HG02678 (cell line): Measurements from ENCODE around the gene SF3B3.

Source experiments
- ATAC-seq: cut with Tn5 transposase; IDR thresholded peaks from one replicate; pipeline ENCODE4 v1.9.1; 2021; ENCODE audit warnings: mild to moderate bottlenecking, moderate library complexity; ENCODE audit not compliant: unreplicated experiment

The SF3B3 gene

DNA sequence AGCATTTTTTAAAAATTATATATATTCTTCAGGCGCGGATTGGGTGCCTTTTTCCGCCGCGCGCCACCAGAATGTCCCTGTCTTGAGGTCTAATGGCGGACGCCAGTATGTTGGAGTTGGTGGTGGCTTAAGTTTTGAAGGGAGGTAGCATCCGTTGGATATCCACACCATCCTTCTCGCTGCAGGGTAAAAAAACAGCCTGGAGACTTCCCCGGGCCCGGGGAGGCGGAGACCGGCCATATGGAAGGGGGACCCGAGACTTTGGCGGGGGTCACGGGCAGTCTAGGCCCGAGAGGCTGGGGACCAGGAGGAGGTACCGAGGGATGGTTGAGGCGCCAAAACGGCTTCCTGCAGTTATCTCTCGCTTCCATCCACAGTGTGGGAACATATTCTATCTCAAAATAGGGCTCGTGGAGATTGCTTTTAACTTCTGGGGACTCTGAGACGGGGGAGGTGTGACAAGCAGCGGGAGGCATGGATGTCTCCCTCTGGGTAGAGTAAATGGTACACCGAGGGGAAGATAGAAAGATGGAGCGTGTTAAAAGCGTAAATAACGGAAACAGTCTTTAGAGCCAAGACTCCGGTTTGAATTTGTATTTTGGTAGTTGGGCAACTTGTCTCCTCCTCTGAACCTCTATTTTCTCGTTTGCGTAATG lies at the start of gene SF3B3:
TSS of gene SF3B3 (plus strand) at position 74 of the 656 bp plus-strand sequence. CDS start 2,841 bp downstream, outside the sequence.
- ATAC-seq: peak; percentile 63

DNA sequence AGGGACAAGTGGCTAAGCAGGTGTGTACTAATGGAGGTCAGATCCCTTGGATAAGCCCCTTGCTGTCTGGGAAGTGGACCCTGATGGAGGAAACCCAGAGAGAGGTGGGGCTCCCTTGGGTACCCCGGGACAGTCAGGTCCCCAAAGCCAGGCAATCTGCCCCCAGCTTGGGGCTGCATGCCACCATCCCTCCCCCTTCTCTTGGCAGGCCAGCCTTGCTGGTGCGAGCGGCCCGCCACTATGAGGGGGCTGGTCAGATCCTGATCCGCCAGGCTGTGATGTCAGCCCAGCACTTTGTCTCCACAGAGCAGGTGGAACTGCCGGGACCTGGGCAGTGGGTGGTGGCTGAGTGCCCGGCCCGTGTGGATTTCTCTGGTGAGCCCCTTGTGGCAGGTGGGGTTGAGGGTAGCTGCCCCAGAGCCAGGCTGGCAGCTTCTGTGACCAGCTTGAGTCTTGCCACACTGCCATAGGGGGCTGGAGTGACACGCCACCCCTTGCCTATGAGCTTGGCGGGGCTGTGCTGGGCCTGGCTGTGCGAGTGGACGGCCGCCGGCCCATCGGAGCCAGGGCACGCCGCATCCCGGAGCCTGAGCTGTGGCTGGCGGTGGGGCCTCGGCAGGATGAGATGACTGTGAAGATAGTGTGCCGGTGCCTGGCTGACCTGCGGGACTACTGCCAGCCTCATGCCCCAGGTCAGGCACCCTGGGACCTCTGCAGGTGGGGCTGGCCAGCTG lies 49.1 kb upstream of the SF3B3 start:
- no peak for ATAC-seq

DNA sequence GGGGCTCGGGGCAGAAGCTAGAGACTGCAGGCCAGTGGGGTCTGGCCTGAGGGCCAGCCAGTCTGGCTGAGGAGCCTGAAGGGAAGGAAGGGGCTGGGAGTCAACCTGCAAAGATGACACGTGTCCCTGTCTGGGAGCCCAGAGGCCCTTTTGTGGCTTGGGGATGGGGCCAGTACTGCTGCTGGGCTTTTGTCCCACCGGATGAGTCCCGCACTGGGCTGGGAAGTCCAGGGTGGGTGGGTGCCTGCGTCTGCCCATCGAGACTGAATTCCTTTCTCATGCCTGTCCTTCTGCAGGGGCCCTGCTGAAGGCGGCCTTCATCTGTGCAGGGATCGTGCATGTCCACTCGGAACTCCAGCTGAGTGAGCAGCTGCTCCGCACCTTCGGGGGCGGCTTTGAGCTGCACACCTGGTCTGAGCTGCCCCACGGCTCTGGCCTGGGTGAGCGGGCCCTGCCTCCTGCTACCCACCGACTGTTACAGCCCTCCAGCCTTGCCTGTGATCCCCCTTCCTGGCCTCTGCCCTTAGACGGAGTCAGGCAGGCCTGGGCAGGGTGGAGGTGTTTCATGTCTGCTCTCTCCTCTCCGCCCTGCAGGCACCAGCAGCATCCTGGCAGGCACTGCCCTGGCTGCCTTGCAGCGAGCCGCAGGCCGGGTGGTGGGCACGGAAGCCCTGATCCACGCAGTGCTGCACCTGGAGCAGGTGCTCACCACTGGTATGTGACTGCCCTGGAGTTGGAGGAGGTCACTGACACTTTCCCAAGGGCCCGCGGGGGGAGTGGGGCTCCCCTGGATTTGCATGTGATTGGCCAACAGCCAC lies 48.4 kb upstream of the SF3B3 start:
- ATAC-seq: no peak

DNA sequence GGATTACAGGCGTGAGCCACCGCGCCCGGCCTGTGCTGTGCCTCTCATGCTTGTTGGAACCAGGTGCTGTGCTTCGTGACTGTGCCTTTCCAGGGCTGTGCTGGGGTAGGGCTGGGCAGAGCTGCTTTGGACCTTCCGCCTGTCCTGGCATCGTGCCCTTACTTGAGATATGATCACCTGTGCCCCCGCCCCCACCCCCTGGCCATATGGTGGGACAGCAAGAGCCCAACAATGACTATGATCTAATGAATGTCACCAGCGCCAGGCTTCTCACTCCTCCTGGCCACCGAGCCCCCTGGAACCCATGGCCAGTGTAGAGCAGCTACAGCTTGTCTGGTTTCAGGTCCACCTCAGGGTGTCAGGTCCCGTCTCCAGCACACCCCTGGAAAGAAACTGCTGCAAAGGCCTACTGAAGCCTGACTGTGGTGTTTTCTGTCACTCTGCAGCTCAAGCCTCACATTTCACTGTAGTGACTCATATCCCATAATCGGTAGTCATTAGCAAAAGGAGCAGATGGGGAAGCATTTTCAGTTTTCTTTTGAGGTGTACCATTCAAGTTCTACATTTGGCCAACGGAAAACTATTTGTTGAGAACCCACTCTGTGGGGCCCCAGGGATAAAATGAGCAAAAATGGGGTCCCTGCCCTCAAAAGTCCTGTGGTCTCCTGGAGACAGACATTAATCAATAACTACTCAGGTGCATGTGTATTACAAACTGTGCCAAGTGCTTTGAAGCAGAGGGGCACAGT lies 47.2 kb upstream of the SF3B3 start:
- peak; percentile 88 for ATAC-seq

DNA sequence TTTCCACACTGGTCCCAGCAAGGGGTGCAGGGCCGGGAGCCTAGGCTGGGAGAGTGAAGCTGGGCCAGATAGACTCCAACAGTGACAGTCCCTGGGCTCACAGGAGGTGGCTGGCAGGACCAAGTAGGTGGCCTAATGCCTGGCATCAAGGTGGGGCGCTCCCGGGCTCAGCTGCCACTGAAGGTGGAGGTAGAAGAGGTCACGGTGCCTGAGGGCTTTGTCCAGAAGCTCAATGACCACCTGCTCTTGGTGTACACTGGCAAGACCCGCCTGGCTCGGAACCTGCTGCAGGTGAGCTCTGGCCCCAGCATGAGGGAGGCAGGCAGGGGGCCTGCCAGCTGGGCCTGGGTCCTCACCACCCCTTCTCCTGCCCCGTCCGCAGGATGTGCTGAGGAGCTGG lies 45.4 kb upstream of the SF3B3 start:
- no peak for ATAC-seq

DNA sequence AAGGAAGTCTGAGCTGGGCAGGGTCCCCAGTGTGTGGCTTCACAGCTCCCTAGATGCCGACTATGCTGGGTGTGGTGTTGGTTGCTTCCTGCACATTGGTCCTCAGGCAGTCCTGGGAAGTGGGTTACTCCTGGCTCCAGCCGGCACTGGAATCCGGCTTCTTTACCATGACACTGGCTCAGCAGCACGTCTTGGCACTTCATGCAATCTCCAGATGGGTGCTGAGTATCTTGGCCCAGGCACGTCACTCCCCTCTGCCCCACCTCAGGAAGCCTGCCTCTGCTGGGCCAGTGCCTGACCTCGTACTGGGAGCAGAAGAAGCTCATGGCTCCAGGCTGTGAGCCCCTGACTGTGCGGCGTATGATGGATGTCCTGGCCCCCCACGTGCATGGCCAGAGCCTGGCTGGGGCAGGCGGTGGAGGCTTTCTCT lies 44.7 kb upstream of the SF3B3 start:
- ATAC-seq: no peak

DNA sequence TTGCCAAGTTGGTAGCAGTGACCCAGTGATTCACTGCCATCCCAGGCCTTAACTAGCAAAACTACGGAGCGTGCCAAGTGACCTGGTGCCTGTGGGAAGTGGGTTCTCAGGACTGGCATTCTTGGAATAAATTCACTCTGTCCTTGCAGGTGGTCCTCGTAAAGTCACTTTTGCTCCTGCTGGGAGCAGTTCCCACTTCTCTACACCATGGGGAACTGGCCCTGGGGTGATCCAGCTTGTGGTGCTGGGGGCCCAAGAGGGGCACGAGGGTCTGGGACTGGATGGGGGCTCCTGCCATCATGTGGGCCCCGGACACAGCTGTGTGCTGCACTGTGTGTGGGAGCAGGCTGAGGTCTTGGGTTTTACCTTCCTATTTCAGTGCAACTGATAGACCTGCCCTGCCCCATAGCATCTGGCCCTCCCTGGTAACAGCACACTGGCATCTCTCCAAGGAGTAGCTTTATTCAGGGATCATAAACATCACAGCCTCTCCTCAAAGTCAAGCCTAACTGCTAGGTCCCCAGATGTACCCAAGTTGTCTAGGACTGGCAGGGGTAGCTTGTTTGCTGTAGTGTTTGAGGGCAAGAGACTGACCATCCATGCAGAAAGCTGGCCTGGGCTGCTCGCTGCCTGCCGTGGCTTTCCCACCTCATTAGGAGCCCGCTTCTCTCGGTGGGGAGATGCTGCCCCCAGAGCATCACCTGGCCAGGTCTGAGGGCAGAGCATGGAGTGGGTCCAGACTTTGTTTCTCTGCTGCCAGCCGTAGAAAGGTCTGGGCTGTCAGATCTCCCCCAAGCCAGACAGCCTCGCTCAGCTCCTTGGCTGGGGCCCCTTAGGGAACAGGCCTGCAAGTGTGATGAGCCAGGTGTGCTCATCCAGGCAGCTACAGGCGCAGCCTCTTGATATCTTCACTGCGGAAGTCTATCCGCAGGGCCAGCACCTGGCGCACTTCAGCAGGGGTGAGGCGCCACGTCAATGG lies 43.2 kb upstream of the SF3B3 start:
- no peak for ATAC-seq

DNA sequence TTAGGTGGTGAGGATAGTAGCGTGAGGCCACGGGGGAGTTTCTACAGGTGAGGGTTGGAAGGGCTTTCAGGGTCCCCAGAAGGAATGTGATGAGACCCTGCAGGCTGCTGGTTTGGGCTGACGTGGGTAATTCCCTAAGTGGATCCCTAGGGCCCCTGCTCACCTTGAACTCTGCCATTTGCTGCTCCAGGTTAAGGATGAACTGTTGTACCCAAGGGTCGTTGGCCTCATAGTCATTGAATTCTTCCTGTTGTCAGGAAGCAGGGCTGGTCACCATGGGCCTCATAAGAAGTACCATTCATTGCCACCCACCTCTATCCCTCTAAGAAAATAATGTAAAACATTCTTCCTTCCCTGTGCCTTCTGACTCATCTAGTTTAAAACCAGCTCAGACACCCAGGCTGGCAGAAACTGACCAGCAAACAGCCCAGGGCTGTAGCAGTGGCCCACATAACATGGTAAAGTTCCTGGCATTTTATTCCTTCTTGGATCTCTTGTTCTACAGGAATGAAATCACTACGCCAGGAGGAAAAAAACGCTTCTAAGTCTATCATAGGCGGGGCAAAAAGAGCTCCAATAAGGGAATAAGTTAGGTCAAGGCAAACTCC lies 41.6 kb upstream of the SF3B3 start:
- no peak for ATAC-seq

DNA sequence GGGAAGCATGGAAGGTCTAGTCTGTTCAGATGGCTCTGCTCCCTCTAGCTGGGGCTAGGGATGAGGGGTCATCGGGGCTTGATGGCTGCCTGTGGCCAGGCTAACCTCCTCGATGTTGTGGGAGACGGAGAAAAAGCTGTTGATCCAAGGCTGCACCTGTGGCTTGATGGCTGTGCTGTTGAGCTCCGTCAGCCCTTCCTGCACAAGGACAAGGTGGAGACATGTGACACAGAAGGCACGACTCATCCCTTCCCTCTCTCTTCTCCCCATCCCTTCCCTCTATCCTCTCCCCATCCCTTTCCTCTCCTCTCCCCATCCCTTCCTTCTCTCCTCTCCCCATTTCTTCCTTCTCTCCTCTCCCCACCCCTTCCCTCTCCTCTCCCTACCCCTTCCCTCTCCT lies 41.0 kb upstream of the SF3B3 start:
- ATAC-seq: no peak

DNA sequence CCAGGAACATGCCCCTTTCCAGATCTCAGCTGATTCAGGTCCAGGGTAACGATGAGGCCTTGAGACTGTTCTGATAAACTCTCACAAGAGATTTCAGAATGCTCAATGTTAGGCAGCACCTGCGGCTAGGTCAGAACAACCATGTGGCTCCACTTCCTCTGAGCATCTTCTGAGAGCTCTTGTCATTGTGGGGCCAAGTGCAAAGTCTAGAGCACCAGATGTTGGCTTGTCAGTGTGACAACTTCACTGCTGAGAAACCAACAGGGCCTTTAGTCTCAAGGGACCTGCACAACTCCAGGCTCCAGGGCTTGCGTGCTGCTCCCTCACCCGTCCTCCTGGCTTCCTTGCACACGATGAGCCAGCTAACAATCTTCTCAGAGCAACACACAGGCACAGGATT lies 40.2 kb upstream of the SF3B3 start:
- no peak for ATAC-seq

DNA sequence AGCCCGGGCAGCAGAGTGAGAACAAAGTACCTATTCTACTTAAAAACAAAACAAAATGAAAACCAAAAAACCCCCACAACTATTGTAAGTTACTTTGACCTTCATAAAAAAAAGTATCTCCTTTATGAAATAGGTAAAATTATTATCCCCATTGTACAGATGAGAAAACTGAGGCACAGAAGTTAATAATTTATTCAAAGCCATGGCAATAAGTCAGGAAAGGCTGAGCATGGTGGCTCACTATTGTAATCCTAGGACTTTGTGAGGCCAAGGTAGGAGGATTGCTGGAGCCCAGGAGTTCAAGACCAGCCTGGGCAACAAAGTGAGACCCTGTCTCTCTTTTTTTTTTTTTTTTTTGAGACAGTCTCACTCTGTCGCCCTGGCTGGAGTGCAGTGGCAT lies 38.7 kb upstream of the SF3B3 start:
- ATAC-seq: no peak

DNA sequence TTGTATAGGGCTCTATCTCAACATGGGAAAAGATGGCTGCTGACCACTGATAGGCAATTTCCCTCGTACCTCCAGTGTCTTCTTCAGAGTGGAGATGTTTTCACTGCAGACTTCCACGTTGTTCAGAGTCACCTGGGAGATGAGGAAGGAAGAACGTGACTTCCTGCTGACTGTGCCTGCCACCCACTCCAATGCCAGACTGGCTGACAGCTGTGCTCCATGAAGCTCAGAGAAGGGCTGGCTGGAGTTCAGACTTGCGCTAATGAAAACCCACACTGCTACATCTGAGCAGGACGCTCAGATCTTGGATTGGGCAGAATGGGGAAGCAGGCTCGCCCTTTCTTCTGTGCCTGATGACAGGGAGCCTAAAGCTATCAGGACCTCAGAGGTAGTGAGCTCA lies 33.4 kb upstream of the SF3B3 start:
- no peak for ATAC-seq

DNA sequence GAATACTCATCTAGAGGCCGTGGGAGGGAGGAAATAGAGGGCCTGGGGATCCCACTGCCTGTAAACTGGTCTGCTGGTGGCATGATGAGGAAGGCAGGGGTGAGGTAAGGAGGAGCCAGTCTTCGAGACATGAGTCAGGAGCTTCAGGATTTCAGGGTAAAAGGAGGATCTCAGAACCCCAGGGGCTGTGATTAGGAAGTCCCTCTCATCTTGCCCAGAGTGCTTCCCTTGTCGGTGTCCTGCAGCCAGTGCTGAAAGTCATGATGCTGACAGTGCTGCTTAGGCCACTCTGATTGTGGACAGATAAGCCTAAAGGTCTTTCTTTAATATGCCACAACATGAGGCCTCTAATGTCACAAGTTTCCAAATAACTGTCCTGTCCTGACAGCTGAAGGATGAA lies 29.8 kb upstream of the SF3B3 start:
- no peak for ATAC-seq

DNA sequence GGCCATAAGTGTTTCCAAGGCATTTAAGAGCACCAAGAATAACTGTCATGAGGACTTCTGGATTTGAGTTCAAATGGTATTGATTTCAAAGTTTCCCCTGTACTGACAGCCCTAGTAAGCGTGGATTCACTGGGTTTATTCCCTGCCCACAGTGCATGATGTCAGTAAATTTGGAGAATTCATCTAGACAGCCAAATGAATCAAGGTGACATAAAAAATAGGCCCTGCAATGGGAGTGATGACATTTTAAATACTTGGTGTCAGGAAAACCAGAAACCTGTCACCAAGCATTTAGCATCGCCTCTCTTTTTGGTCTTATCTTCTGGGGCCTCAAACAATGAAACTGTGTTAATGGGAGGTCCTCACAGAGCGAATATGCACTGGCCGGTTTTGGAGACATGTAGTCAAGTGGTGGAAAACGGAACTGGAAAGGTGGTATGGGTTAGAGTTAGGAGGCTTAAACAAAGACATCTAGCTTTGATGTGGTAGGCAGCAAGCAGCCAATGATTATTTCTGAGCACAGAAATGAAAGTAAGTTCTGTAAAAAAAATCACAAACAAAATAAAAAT lies 29.3 kb upstream of the SF3B3 start:
- no peak for ATAC-seq

DNA sequence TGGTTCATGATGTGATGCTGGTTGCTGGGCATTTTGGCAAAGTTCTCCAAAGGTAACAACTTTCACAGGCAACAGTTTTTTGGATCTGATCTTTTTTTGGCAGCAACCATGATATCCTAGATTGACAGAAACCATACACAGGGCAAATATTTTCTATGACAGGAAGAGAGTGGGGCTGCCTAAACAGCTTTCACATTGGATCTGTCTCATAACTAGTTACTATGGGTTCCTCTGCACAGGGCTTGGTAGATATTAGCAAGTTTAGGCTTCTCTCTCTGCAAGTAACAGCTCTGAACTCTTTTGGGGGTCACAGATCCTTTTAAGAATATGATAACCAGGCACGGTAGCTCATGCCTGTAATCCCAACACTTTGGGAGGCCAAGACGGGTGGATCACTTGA lies 28.8 kb upstream of the SF3B3 start:
- no peak for ATAC-seq

DNA sequence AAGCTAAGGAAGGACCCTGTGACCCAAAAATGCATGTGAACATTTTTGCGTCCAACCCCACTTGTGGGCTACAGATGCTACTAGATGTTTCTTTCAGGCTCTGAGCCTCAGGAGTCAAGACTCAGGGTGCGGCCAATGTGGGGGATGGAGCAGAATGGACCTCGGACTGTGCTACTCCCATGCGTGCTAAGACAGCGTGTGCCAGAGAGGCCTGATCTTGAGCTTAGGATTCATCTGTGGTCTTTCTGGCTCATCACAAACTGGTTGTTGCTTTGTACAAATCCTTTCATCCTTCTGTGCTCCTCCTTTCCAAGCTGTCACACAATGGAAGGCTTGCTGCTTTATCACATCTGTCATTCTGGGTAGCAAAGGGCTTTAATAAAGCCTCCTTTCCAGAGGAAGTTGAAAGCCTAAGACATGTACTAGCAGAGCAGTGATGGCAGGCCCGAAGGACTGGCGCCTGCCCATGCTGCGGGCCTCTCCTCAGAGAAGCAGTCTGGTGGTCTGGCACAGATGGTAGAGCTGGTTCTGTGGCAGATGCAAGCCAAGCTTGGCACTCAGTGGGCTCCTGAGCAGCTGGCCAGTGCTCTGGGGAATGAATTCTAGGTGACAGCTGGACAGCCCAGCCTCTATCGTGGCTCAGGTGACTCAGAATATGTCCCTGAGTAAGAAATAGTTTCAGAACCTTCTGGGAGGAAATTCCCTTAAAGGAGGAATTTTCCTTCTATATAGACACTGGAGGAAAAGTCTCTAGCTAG lies 28.0 kb upstream of the SF3B3 start:
- ATAC-seq: no peak

DNA sequence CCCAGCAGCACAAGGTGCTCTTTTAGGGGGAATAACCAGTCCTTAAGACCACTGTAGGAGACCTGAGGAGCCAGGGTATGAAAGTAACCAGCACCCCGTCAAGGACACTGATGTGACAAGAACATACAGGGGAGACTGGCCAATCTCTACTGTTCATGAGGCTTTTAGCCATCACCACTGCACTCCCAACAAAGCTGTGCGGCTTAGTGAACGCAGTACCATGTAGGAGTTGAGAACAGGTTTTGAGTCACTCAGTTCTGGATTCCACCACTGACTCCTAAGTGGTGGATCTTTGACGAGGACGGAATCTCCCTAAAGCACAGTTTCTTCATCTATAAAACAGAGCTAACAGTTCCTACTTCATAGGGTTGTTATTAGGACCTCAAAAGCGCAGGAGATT lies 27.1 kb upstream of the SF3B3 start:
- no peak for ATAC-seq

DNA sequence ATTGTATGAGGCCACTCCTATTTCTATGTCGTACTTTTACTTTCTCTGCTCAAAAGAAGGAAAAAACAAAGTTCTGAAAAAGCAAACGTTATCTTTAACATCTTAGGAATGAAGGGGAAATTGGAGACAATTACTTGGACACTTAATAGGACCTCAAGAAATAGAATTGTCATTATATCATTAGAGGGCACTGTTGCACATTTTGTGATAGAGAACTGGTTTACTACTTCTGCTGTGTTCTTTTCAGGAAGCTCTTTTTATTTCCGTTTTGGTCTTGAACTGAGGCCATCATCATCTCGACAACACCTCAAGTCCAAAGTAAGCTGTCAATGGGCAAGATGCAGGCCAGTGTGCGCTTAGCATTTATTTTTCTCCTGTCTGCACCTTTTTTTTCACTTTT lies 14.9 kb upstream of the SF3B3 start:
- no peak for ATAC-seq
